Fibroblast of lung (primary cell): Measurements from ENCODE around the gene PPT1. TPM values are rescaled to one million over a fixed set of nuclear protein-coding genes. Genes with fewer than 3 reads are reported as not detected.
A peak's percentile ranks its signal among the peaks of the same experiment; 100 is the strongest.
"Not testable (repeated sequence)": the region's sequence is repeated elsewhere in the genome, so short reads cannot be mapped to it uniquely, and the experiment has no call there.

Source experiments
- DNase-seq, 2 donors: peaks; one replicate each; pipeline versions ENCODE4 v3.0.0 to v3.0.0-alpha.2; 2010; ENCODE audit warnings: low read depth in 2 of 2
- H2AFZ ChIP-seq: 2 replicates; pipeline ENCODE4 v1.5.1; 2012; ENCODE audit warnings: low read length, control low read depth, inconsistent platforms
- H3K27ac ChIP-seq: 2 replicates; pipeline ENCODE4 v1.5.1; 2011; ENCODE audit warnings: low read length, control low read depth; ENCODE audit not compliant: insufficient read depth
- H3K27me3 ChIP-seq: 2 replicates; pipeline ENCODE4 v1.5.1; 2011; ENCODE audit warnings: mild to moderate bottlenecking, low read length; ENCODE audit not compliant: control insufficient read depth, insufficient read depth
- H3K36me3 ChIP-seq: 2 replicates; pipeline ENCODE4 v1.5.1; 2011; ENCODE audit warnings: low read length; ENCODE audit not compliant: control insufficient read depth, insufficient read depth
- H3K4me1 ChIP-seq: 2 replicates; pipeline ENCODE4 v1.5.1; 2011; ENCODE audit warnings: low read length; ENCODE audit not compliant: control insufficient read depth, insufficient read depth; ENCODE audit errors: extremely low read depth
- H3K4me2 ChIP-seq: 2 replicates; pipeline ENCODE4 v1.5.1; 2011; ENCODE audit warnings: low read length, control low read depth; ENCODE audit not compliant: insufficient read depth; ENCODE audit errors: extremely low read depth
- H3K4me3 ChIP-seq, 4 experiments: fragments of 200-600 bp in 1 of 4; sonication (generic) in 1 of 4; replicated peaks in 1 of 4; 2 replicates each; pipeline ENCODE4 v1.5.1; 2011 to 2016; ENCODE audit warnings: low read length in 4 of 4, low read depth in 3 of 4, mild to moderate bottlenecking in 3 of 4, control low read depth in 2 of 4, inconsistent platforms in 1 of 4, mixed read lengths in 1 of 4; ENCODE audit not compliant: insufficient read depth in 1 of 4; ENCODE audit errors: control extremely low read depth in 1 of 4
- H3K79me2 ChIP-seq: 2 replicates; pipeline ENCODE4 v1.5.1; 2012; ENCODE audit warnings: mild to moderate bottlenecking, low read length, inconsistent platforms; ENCODE audit not compliant: control insufficient read depth, insufficient read depth
- H3K9ac ChIP-seq: 2 replicates; pipeline ENCODE4 v1.5.1; 2011; ENCODE audit warnings: mild to moderate bottlenecking, low read length, control low read depth; ENCODE audit not compliant: insufficient read depth
- H3K9me3 ChIP-seq: 2 replicates; pipeline ENCODE4 v1.5.1; 2012; ENCODE audit warnings: low read depth, low read length; ENCODE audit not compliant: control insufficient read depth, insufficient read depth
- H4K20me1 ChIP-seq: 2 replicates; pipeline ENCODE4 v1.5.1; 2011; ENCODE audit warnings: low read length; ENCODE audit not compliant: control insufficient read depth, insufficient read depth; ENCODE audit errors: extremely low read depth
- CTCF ChIP-seq, 2 donors: IDR thresholded peaks in 1 of 2; conservative IDR thresholded peaks in 1 of 2; 1 replicate in 1 of 2; 2 replicates in 1 of 2; pipeline ENCODE4 v1.5.1; 2011 to 2012; ENCODE audit warnings: low read length in 2 of 2, control low read depth in 1 of 2, inconsistent platforms in 1 of 2, low read depth in 1 of 2, mild to moderate bottlenecking in 1 of 2
- EZH2 ChIP-seq: IDR thresholded peaks from 2 replicates; pipeline ENCODE4 v1.5.1; 2012; ENCODE audit warnings: low read length, control low read depth, mild to moderate bottlenecking; ENCODE audit errors: missing control alignments
- polyA plus RNA-seq, 2 donors: library from polyadenylated mRNA; depleted of rRNA in 1 of 2; stranded (reverse) in 1 of 2; unstranded in 1 of 2; fragments of >200 nt; gene quantifications; 2 replicates each; pipeline ENCODE4 v1.2.1, GENCODE V29; 2011 to 2012; ENCODE audit warnings: missing spikeins in 1 of 2
- total RNA-seq: library from RNA; depleted of rRNA; stranded (reverse); fragments of >200 nt; gene quantifications from 2 replicates; pipeline ENCODE4 v1.2.1, GENCODE V29; 2014

PPT1 gene
- total and polyA plus RNA-seq, 2 donors (not counting 1 experiment from before 2014, with no cell fraction given) = 41.0 to 81.1 TPM

GRCh38 chr1:40039245-40039756 is 57.8 kb downstream of the PPT1 start:
- peak overlapping the region; percentile 98 for H3K4me2 ChIP-seq

GRCh38 chr1:40038697-40039096 is 58.4 kb downstream of the PPT1 start:
- no peak overlapping the region for H3K4me3 ChIP-seq
- peak overlapping the region; percentile 98 for H3K4me2 ChIP-seq
- no peaks in the 10 kb centered on the region for H3K27me3 ChIP-seq
- no peak for TF ChIP-seq CTCF (conservative IDR thresholded peaks at IDR 0.05 in 1 of 2, IDR thresholded peaks at IDR 0.05 in 1 of 2; ENCODE audit: low read depth in 1 of 2, low read length in 2 of 2)
- no peak for TF ChIP-seq EZH2
- peak overlapping the region; percentile 98 for H3K27ac ChIP-seq
- no peak for DNase-seq
- no peaks in the 10 kb centered on the region for H3K36me3 ChIP-seq
- H4K20me1 ChIP-seq = no peaks in the 10 kb centered on the region
- peaks cover 27% of the 10 kb centered on the region for H3K4me1 ChIP-seq
- peaks cover 32% of the 10 kb centered on the region for H3K79me2 ChIP-seq
- no peak overlapping the region for H3K9ac ChIP-seq
- no peak overlapping the region for H2AFZ ChIP-seq
- no peaks in the 10 kb centered on the region for H3K9me3 ChIP-seq

More at GRCh38 chr1:40039245-40039756, 57.8 kb downstream of the PPT1 start:
- H3K27me3 ChIP-seq = no peaks in the 10 kb centered on the region
- H3K27ac ChIP-seq = peak overlapping the region; percentile 98
- no peak for TF ChIP-seq EZH2
- peak in 1 of 2 donors; percentile 4 for TF ChIP-seq CTCF (conservative IDR thresholded peaks at IDR 0.05 in 1 of 2, IDR thresholded peaks at IDR 0.05 in 1 of 2; ENCODE audit: low read depth in 1 of 2, low read length in 2 of 2)
- peaks cover 27% of the 10 kb centered on the region for H3K4me1 ChIP-seq
- no peaks in the 10 kb centered on the region for H4K20me1 ChIP-seq
- peaks cover 38% of the 10 kb centered on the region for H3K79me2 ChIP-seq
- peak overlapping the region; percentile 56 for H2AFZ ChIP-seq
- no peaks in the 10 kb centered on the region for H3K9me3 ChIP-seq
- DNase-seq = no peak
- H3K9ac ChIP-seq = peak overlapping the region; percentile 75
- peak overlapping the region; percentile 63 to 99 (median 88) for H3K4me3 ChIP-seq
- no peaks in the 10 kb centered on the region for H3K36me3 ChIP-seq

GRCh38 chr1:40037254-40037653 is 59.8 kb downstream of the PPT1 start:
- not testable (repeated sequence) for H3K9ac ChIP-seq, H3K9me3 ChIP-seq, DNase-seq, H3K4me3 ChIP-seq, H2AFZ ChIP-seq, H3K27me3 ChIP-seq, H3K36me3 ChIP-seq, H3K27ac ChIP-seq, H4K20me1 ChIP-seq
- H3K79me2 ChIP-seq = peaks cover 17% of the 10 kb centered on the region
- H3K4me2 ChIP-seq = peak overlapping the region; percentile 32
- H3K4me1 ChIP-seq = peaks cover 23% of the 10 kb centered on the region
